ENCODE data around the gene CLIP3. TPM values are rescaled to one million over a fixed set of nuclear protein-coding genes. Genes with fewer than 3 reads are reported as not detected.
A peak's percentile ranks its signal among the peaks of the same experiment; 100 is the strongest.

Gene CLIP3
- total RNA-seq, 1 donor from 2014 or later: 17.9 TPM

DNA sequence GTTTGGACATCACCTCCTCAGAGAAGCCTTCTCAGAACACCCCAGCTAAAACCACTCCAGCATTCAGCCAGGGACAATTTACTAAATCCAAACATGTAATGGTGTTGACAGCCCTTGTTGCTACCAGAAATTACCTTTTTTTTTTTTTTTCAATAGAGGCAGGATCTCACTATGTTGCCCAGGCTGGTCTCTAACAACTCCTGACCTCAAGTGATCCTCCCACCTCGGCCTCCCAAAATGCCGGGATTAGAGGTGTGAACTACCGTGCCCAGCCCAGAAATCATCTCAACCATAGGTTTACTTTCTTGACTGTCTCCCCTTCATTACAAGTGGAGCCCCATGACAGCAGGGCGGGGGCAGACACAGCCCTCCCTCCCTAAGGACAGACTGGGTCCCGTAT, 9.2 kb downstream of the CLIP3 start:
- H3K9me3 Mint-ChIP-seq (ENCODE audit: low read depth): no peaks in the 10 kb centered on the region
- DNase-seq (ENCODE audit: low spot score, unreplicated experiment): no peak

DNA sequence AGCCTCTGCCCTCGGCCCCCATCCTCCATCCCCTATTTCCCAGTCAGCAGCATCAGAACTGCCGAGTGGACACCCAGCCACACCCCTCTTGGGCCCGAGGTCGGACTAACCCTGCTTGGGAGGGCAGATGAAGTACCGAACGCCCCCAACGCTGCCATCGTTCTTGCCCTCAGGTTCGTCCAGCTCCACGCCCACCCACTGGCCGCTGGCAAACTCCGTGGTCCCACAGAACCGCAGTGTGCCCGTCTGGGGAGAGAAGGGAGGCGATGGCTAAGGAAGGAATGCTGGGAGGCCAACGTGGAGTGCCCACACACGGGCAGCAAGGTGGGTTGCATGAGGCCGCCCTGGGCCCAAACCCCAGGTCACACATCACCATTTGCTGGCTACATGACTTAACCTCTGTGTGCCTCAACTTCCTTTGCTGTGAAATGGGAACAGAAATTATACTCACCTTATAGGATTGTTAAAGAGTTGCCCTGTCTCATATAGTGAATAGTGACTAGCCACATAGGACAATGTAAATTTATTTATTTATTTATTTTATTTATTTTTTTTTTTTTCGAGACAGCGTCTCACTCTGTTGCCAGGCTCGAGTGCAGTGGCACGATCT, 13.5 kb downstream of the CLIP3 start:
- Mint-ChIP-seq H3K9me3 (ENCODE audit: low read depth) (no peaks in the 10 kb centered on the region), H3K4me1 (ENCODE audit: low read depth) (peaks cover 5% of the 10 kb centered on the region)
- TF ChIP-seq, protein P1, sequence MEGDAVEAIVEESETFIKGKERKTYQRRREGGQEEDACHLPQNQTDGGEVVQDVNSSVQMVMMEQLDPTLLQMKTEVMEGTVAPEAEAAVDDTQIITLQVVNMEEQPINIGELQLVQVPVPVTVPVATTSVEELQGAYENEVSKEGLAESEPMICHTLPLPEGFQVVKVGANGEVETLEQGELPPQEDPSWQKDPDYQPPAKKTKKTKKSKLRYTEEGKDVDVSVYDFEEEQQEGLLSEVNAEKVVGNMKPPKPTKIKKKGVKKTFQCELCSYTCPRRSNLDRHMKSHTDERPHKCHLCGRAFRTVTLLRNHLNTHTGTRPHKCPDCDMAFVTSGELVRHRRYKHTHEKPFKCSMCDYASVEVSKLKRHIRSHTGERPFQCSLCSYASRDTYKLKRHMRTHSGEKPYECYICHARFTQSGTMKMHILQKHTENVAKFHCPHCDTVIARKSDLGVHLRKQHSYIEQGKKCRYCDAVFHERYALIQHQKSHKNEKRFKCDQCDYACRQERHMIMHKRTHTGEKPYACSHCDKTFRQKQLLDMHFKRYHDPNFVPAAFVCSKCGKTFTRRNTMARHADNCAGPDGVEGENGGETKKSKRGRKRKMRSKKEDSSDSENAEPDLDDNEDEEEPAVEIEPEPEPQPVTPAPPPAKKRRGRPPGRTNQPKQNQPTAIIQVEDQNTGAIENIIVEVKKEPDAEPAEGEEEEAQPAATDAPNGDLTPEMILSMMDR (IDR thresholded peaks at IDR 0.05; ENCODE audit: unreplicated experiment): no peak

More for the DNA sequence above, 9.2 kb downstream of the CLIP3 start:
- TF ChIP-seq, protein P1 (IDR thresholded peaks at IDR 0.05; ENCODE audit: unreplicated experiment): no peak
- Mint-ChIP-seq H3K27ac (no peak overlapping the region), H3K27me3 (no peaks in the 10 kb centered on the region), H3K36me3 (ENCODE audit: insufficient read depth) (peaks cover 2% of the 10 kb centered on the region), H3K4me1 (ENCODE audit: low read depth) (no peaks in the 10 kb centered on the region), H3K4me3 (ENCODE audit: low read depth) (no peak overlapping the region)

DNA sequence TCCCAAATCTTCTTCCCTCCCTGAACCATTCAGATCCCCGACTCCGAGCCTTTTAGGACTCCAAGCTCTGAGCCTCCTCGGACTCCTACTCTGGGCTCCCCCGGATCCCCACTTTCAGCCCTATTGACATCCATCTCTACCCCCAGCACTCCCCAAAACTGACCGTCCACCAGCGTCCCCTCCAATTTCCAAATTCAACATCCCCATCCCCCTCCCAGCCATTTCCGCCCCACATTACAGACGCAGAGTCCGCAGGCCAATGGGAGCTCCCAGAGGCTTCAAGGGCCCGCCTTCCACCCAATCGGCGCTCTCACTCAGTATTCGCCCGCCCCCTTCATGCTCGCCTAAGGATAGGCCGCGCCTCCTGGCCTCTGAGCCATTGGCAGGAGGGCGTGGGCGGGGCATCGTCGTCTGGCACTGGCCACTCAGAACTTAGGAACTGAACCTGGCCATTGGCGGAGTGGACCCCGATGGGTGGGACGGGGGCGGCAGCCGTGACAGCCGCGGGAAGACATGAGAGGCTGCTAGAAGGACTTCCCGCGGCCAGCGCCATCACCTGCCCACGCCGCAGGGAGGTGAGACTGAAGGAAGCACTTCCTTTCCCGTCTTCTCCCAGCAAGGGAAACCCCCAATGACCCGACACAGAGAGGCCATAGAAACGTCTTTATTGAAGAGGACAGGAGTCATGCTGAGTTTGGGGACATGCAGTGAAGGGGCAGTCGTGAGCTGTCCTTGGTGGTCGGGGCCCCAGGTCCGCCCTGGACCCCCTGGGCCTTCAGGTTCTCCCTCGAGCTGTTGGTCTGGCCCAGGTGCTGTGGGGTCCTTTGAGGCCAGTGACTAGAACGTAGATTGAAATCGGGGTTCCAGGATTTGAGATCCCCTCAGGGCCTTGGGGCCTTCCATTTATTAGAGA, 18.4 kb downstream of the CLIP3 start, which contains the start of gene ALKBH6:
ALKBH6 (minus strand) TSS at position 202 of the 913 bp plus-strand sequence. CDS start 816 bp downstream, outside the sequence.
- no peaks in the 10 kb centered on the region for H3K9me3 Mint-ChIP-seq (ENCODE audit: low read depth)
- peaks cover 21% of the 10 kb centered on the region for H3K4me1 Mint-ChIP-seq (ENCODE audit: low read depth)
- TF ChIP-seq, protein P1 (IDR thresholded peaks at IDR 0.05; ENCODE audit: unreplicated experiment): no peak
- H3K27me3 Mint-ChIP-seq: no peaks in the 10 kb centered on the region
- peak within 1 kb of the TSS; percentile 99 for H3K4me3 Mint-ChIP-seq (ENCODE audit: low read depth)
- no peaks in the 10 kb centered on the region for H3K36me3 Mint-ChIP-seq (ENCODE audit: insufficient read depth)
- H3K27ac Mint-ChIP-seq: peak within 1 kb of the TSS; percentile 90
- peak; percentile 97 for DNase-seq (ENCODE audit: low spot score, unreplicated experiment)

More for the DNA sequence above, 13.5 kb downstream of the CLIP3 start:
- Mint-ChIP-seq H3K4me3 (ENCODE audit: low read depth) (no peak overlapping the region), H3K27ac (no peak overlapping the region), H3K36me3 (ENCODE audit: insufficient read depth) (peaks cover 1% of the 10 kb centered on the region), H3K27me3 (no peaks in the 10 kb centered on the region)
- no peak for DNase-seq (ENCODE audit: low spot score, unreplicated experiment)

DNA sequence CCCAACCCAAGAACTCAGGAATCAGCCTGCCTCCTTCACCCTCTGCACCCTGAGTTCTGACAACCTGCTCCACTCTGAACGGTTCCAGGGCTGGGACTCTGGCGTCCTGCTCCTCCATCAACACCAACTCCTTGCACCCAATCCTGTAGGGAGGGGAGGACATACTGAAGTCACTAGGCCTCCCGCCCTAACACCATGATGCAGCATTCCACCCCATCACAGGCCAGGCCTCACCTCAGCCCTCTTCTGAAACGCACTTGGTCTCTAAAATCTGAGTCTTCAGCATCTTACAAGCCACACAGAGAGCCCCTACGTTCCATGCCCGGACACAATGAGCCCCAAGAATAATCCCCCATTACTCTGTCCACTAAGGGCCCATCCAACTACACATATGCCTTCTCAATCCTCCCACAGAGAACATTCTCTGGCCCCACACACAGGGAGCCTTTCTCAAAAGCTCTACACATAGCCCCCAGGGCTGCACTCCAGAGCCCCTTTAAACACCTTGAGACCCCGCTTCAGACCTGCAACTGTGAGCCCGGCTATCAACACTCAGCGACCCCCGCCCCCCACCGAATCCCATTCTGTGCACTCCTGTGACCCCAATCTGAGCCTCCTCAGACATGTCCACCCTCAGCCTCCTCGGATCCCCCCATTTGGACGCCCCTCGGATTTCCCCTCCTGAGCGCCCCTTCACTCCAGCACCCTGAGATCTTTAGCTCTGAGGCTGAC, 19.2 kb downstream of the CLIP3 start:
- Mint-ChIP-seq H3K27ac (peak overlapping the region; percentile 88), H3K27me3 (no peaks in the 10 kb centered on the region), H3K36me3 (ENCODE audit: insufficient read depth) (no peaks in the 10 kb centered on the region), H3K4me3 (ENCODE audit: low read depth) (peak overlapping the region; percentile 99), H3K9me3 (ENCODE audit: low read depth) (no peaks in the 10 kb centered on the region), H3K4me1 (ENCODE audit: low read depth) (peaks cover 25% of the 10 kb centered on the region)
- TF ChIP-seq, protein P1 (IDR thresholded peaks at IDR 0.05; ENCODE audit: unreplicated experiment): no peak
- no peak for DNase-seq (ENCODE audit: low spot score, unreplicated experiment)

DNA sequence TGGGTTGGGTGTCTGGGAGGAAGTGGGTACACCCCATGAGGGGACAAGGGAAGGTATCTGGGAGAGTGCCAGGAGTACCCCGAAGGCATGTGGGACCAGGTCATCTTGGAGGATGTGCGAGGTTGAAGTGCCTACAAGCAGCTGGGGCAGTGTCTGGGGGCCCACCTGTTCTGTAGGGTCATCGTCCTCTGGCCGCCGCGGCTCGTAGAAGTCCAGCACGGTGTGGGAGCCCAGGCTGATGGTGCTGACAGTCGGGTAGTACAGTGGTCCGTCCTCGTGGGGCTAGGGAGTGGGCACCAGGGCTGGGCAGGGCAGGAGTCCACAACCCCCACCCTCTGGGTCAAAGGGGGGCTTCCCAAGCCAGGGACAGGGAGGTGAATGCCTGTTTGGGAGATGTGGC, 22.3 kb downstream of the CLIP3 start:
- H3K27ac Mint-ChIP-seq: no peak overlapping the region
- no peak for DNase-seq (ENCODE audit: low spot score, unreplicated experiment)

More for the DNA sequence above, 22.3 kb downstream of the CLIP3 start:
- TF ChIP-seq, protein P1 (IDR thresholded peaks at IDR 0.05; ENCODE audit: unreplicated experiment): no peak
- H3K4me3 Mint-ChIP-seq (ENCODE audit: low read depth): no peak overlapping the region
- no peaks in the 10 kb centered on the region for H3K27me3 Mint-ChIP-seq
- no peaks in the 10 kb centered on the region for H3K9me3 Mint-ChIP-seq (ENCODE audit: low read depth)
- peaks cover 32% of the 10 kb centered on the region for H3K4me1 Mint-ChIP-seq (ENCODE audit: low read depth)
- peaks cover 2% of the 10 kb centered on the region for H3K36me3 Mint-ChIP-seq (ENCODE audit: insufficient read depth)

Data from progenitor cell of endocrine pancreas (in vitro differentiated cells).